B cell (primary cell): ENCODE data around the gene TRAPPC14. TPM values are rescaled to one million over a fixed set of nuclear protein-coding genes. Genes with fewer than 3 reads are reported as not detected.

Experiments used
- ATAC-seq: fragments of 200-7000 bp; cut with Tn5 transposase; one replicate; pipeline ENCODE4 v1.10.0; 2021; ENCODE audit warnings: low read depth, mild to moderate bottlenecking, moderate number of reproducible peaks, moderate library complexity
- CTCF ChIA-PET: fragments of 350-600 bp; sonication (Branson Sonifier 250); formaldehyde crosslinking; loops from one replicate; lab custom pipeline; 2021; ENCODE audit warnings: antibody characterized with exemption, inconsistent platforms; lab: Charles Lee
- POLR2A ChIA-PET: fragments of 350-600 bp; sonication (Branson Sonifier 250); formaldehyde crosslinking; loops from one replicate; lab custom pipeline; 2021; ENCODE audit warnings: antibody characterized with exemption; lab: Charles Lee
- DNase-seq: peaks from one replicate; pipeline ENCODE4 v3.0.0; 2013
- H2AFZ ChIP-seq: 2 replicates; pipeline ENCODE4 v1.6.1; 2012; ENCODE audit warnings: mild to moderate bottlenecking, low read depth, low read length; ENCODE audit not compliant: insufficient read depth, poor library complexity, severe bottlenecking
- H3K27ac ChIP-seq, 2 donors: 1 replicate in 1 of 2; 2 replicates in 1 of 2; pipeline ENCODE4 v1.5.1; 2012 to 2013; ENCODE audit warnings: low read length in 2 of 2, mild to moderate bottlenecking in 2 of 2, moderate library complexity in 1 of 2
- H3K27me3 ChIP-seq, 4 experiments: fragments of 200-600 bp in 1 of 4; sonication (generic) in 1 of 4; replicated peaks in 1 of 4; 1 replicate in 2 of 4; 2 replicates in 2 of 4; pipeline versions ENCODE4 v1.6.1 to v1.7.0; 2013 to 2016; ENCODE audit warnings: low read length in 3 of 4, mild to moderate bottlenecking in 2 of 4, mixed read lengths in 1 of 4, moderate library complexity in 1 of 4; ENCODE audit not compliant: insufficient read depth in 4 of 4, control insufficient read depth in 3 of 4; ENCODE audit errors: control extremely low read depth in 1 of 4
- H3K36me3 ChIP-seq, 2 experiments: replicated peaks in 1 of 2; 1 replicate in 1 of 2; 2 replicates in 1 of 2; pipeline versions ENCODE4 v1.6.1 to v1.7.1; 2013; ENCODE audit warnings: low read length in 1 of 2; ENCODE audit not compliant: insufficient read depth in 2 of 2, control insufficient read depth in 1 of 2; ENCODE audit errors: control extremely low read depth in 1 of 2, extremely low read depth in 1 of 2
- H3K4me1 ChIP-seq, 2 donors: fragments of 200-600 bp in 1 of 2; sonication (generic) in 1 of 2; 1 replicate in 1 of 2; 2 replicates in 1 of 2; pipeline versions ENCODE4 v1.5.1 to v1.6.1; 2013 to 2017; ENCODE audit warnings: low read length in 2 of 2; ENCODE audit not compliant: control insufficient read depth in 2 of 2, insufficient read depth in 2 of 2
- H3K4me2 ChIP-seq: replicated peaks from 2 replicates; pipeline ENCODE3; 2012; ENCODE audit warnings: mild to moderate bottlenecking, low read depth, low read length; ENCODE audit not compliant: poor library complexity, severe bottlenecking
- H3K4me3 ChIP-seq, 5 experiments: fragments of 200-600 bp in 1 of 5; sonication (generic) in 1 of 5; 1 replicate in 3 of 5; 2 replicates in 2 of 5; pipeline versions ENCODE4 v1.5.1 to v1.7.0; 2011 to 2016; ENCODE audit warnings: low read length in 4 of 5, mild to moderate bottlenecking in 4 of 5, low read depth in 2 of 5, control low read depth in 1 of 5, moderate library complexity in 1 of 5; ENCODE audit not compliant: insufficient read depth in 1 of 5; ENCODE audit errors: control extremely low read depth in 1 of 5, extremely low read depth in 1 of 5
- H3K79me2 ChIP-seq: fragments of 200-600 bp; sonication (generic); one replicate; pipeline ENCODE4 v1.6.0; 2016; ENCODE audit warnings: low read length; ENCODE audit not compliant: control insufficient read depth, insufficient read depth
- H3K9ac ChIP-seq: fragments of 200-600 bp; sonication (generic); 2 replicates; pipeline ENCODE4 v1.6.1; 2017; ENCODE audit warnings: mild to moderate bottlenecking, low read length, moderate library complexity
- H3K9me3 ChIP-seq, 3 donors: one replicate each; pipeline versions ENCODE4 v1.6.1 to v1.7.1; 2013; ENCODE audit warnings: low read length in 2 of 3; ENCODE audit not compliant: control insufficient read depth in 2 of 3, insufficient read depth in 1 of 3; ENCODE audit errors: control extremely low read depth in 1 of 3
- H4K20me1 ChIP-seq: 2 replicates; pipeline ENCODE4 v1.6.0; 2012; ENCODE audit warnings: mild to moderate bottlenecking, low read length; ENCODE audit not compliant: insufficient read depth, control insufficient read depth, poor library complexity, severe bottlenecking
- H3K27ac Mint-ChIP-seq: one replicate; pipeline ENCODE4 v1.8.0; 2021; ENCODE audit warnings: mixed read lengths
- H3K27me3 Mint-ChIP-seq: one replicate; pipeline ENCODE4 v1.8.0; 2021; ENCODE audit warnings: mixed read lengths
- H3K4me1 Mint-ChIP-seq: one replicate; pipeline ENCODE4 v1.8.0; 2021; ENCODE audit warnings: mixed read lengths
- H3K4me3 Mint-ChIP-seq: one replicate; pipeline ENCODE4 v1.8.0; 2021; ENCODE audit warnings: mixed read lengths
- H3K9me3 Mint-ChIP-seq: one replicate; pipeline ENCODE4 v1.8.0; 2022; ENCODE audit warnings: mixed read lengths; ENCODE audit not compliant: insufficient read depth
- EZH2 ChIP-seq: IDR thresholded peaks from 2 replicates; pipeline ENCODE4 v1.6.1; 2012; ENCODE audit warnings: borderline replicate concordance, low read depth, mild to moderate bottlenecking, moderate library complexity, low read length; ENCODE audit not compliant: insufficient read depth, poor library complexity, severe bottlenecking
- WGBS: methylation state at CpG from one replicate; pipeline ENCODE4 v1.1.5; 2013; ENCODE audit warnings: missing lambda C conversion rate; ENCODE audit not compliant: insufficient coverage; 5-methylcytosine and 5-hydroxymethylcytosine counted together
- intact Hi-C: fragments of 100-400 bp; cut with micrococcal nuclease; formaldehyde crosslinking; loops from one replicate; pipeline ENCODE4 v1.10.0; 2022
- polyA plus RNA-seq: library from polyadenylated mRNA; depleted of rRNA; stranded (reverse); fragments of >200 nt; gene quantifications from 2 replicates; pipeline ENCODE4 v1.2.3, GENCODE V29; 2012
- total RNA-seq, 2 donors: library from RNA; stranded (reverse); fragments of 120-200 nt in 1 of 2; gene quantifications; 1 replicate in 1 of 2; 2 replicates in 1 of 2; pipeline versions ENCODE4 v1.2.3 to v1.2.4, GENCODE V29; 2013 to 2022
- TF ChIP-seq, protein P1 (sequence below): fragments of 200-600 bp; IDR thresholded peaks from one replicate; pipeline ENCODE4 v1.8.0; 2022; ENCODE audit warnings: antibody characterized with exemption, mild to moderate bottlenecking

TRAPPC14 gene
- total and polyA plus RNA-seq, 2 donors (not counting 1 experiment from before 2014, with no cell fraction given), result 64.8 to 71.2 TPM

DNA sequence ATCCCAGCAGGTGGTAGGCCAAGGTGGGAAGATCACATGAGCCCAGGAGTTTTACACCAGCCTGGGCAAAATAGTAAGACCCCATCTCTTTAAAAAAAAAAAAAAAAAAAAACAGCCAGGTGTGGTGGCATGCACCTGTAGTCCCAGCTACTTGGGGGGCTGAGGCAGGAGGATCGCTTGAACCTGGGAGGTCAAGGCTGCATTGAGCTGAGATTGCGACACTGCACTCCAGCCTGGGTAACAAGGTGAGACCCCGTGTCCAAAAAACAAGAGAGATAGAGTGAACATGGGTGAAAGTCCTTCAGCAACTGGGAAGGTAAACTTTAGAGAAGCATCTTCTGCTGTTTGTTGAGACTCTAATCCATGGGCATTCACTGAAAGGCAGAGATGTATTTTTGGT, 16.1 kb downstream of the TRAPPC14 start:
- no peak for ATAC-seq
- intact Hi-C loops, result no loop called here
- POLR2A ChIA-PET, result interaction anchor here (0.7 kb wide), 1 partner anchor 14 kb away, joined by 9 read pairs; no protein-coding TSS in a partner anchor

DNA sequence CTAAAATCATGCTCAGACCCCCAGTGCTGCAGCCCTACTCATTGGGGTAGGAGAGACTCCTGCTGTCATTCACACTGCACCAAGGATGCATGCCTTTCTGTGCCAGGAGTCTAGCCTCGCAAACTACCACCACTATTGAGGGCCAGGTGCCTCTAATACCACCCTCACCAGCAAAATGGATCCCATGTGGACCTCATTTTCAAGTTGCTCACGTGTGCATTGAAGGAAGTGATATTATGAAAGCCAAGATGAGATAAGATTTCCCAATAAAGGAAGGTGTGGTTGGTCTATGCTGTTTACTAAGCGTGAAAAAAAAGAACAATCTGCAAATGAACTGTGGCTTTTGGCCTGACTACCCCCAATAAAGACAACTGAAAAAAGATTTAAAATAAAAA, 17.0 kb downstream of the TRAPPC14 start:
- Histone ChIP-seq H3K9ac (no peak overlapping the region), H3K79me2 (no peaks in the 10 kb centered on the region), H3K9me3 (no peaks in the 10 kb centered on the region), H3K27ac (no peak overlapping the region), H2AFZ (no peak overlapping the region), H3K4me3 (no peak overlapping the region), H3K4me1 (peaks cover 10 to 25% of the 10 kb centered on the region in 2 donors), H3K4me2 (no peak overlapping the region), H4K20me1 (no peaks in the 10 kb centered on the region), H3K36me3 (no peaks in the 10 kb centered on the region), H3K27me3 (no peaks in the 10 kb centered on the region)
- H3K27ac Mint-ChIP-seq, result no peak overlapping the region
- no peaks in the 10 kb centered on the region for H3K9me3 Mint-ChIP-seq
- ATAC-seq (no peak), DNase-seq (no peak)
- H3K4me1 Mint-ChIP-seq, result peaks cover 18% of the 10 kb centered on the region
- intact Hi-C loops, result no loop called here
- H3K27me3 Mint-ChIP-seq, result no peaks in the 10 kb centered on the region
- CTCF ChIA-PET, result interaction anchor here (1.6 to 1.7 kb wide), 2 partner anchors 8 to 9 kb away, joined by 4 to 5 read pairs; no protein-coding TSS in a partner anchor
- no CpG with 5 or more reads among the region's 3 CpGs for WGBS
- POLR2A ChIA-PET, result no interaction called here
- H3K4me3 Mint-ChIP-seq, result no peak overlapping the region
- TF ChIP-seq EZH2, result no peak
- TF ChIP-seq, protein P1, sequence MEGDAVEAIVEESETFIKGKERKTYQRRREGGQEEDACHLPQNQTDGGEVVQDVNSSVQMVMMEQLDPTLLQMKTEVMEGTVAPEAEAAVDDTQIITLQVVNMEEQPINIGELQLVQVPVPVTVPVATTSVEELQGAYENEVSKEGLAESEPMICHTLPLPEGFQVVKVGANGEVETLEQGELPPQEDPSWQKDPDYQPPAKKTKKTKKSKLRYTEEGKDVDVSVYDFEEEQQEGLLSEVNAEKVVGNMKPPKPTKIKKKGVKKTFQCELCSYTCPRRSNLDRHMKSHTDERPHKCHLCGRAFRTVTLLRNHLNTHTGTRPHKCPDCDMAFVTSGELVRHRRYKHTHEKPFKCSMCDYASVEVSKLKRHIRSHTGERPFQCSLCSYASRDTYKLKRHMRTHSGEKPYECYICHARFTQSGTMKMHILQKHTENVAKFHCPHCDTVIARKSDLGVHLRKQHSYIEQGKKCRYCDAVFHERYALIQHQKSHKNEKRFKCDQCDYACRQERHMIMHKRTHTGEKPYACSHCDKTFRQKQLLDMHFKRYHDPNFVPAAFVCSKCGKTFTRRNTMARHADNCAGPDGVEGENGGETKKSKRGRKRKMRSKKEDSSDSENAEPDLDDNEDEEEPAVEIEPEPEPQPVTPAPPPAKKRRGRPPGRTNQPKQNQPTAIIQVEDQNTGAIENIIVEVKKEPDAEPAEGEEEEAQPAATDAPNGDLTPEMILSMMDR, result no peak

More for the DNA sequence above, 16.1 kb downstream of the TRAPPC14 start:
- Histone ChIP-seq H3K79me2 (no peaks in the 10 kb centered on the region), H3K36me3 (no peaks in the 10 kb centered on the region), H3K9ac (no peak overlapping the region), H2AFZ (no peak overlapping the region), H3K27me3 (no peaks in the 10 kb centered on the region), H3K4me1 (peaks cover 10 to 25% of the 10 kb centered on the region in 2 donors), H3K4me3 (no peak overlapping the region), H3K4me2 (no peak overlapping the region), H3K27ac (no peak overlapping the region), H4K20me1 (no peaks in the 10 kb centered on the region), H3K9me3 (no peaks in the 10 kb centered on the region)
- H3K4me1 Mint-ChIP-seq, result peaks cover 18% of the 10 kb centered on the region
- TF ChIP-seq, protein P1, result no peak
- no peak for TF ChIP-seq EZH2
- CTCF ChIA-PET, result interaction anchor here (0.7 to 1.7 kb wide), 4 partner anchors 8 to 16 kb away, joined by 3 to 5 read pairs (median 4); no protein-coding TSS in a partner anchor
- WGBS, result 94% methylated on average over 3 of the region's 3 CpGs
- no peaks in the 10 kb centered on the region for H3K27me3 Mint-ChIP-seq
- no peak overlapping the region for H3K4me3 Mint-ChIP-seq
- no peaks in the 10 kb centered on the region for H3K9me3 Mint-ChIP-seq
- H3K27ac Mint-ChIP-seq, result no peak overlapping the region
- no peak for DNase-seq
